Left hindlimb (tissue), 1 donor: ENCODE measurements around the gene CABLES1.
A peak's percentile ranks its signal among the peaks of the same experiment; 100 is the strongest.

Experiments used
- DNase-seq: peaks from one replicate; pipeline ENCODE4 v3.0.0-alpha.2; 2018

CABLES1 gene

DNA sequence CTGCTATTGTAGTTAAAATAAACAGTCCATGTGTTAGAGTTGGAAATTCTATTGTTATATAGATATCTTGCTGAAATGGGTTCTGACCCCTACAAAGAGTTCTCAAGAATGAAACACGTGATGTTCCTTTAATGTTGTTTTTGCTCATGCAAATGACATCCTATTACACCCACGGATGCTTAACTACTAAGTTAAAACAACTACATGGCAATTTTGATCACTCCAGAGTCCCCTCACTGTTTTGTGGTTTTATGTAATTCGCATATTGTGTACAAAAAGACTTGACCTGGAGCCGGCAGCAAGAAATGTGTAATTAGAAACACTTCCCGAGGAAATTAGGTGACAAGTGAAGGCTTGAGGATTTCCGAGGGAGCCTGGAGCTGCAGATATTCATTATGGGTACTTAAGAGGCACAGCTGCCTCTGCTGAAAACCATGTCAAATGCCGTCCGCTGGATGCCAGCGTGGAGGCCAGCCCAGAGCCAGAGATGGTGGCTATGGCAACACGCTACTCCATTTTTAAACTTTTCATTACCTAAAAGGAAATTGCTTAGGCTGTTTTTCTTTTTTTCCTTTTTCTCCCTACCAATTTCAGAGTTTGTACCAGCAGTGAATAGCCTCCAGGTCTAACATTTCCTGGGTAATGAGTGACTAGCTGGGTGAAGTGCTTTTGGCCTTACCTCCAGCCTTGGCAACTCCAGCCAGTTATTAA lies 21.0 kb upstream of the CABLES1 start:
- peak; percentile 45 for DNase-seq

DNA sequence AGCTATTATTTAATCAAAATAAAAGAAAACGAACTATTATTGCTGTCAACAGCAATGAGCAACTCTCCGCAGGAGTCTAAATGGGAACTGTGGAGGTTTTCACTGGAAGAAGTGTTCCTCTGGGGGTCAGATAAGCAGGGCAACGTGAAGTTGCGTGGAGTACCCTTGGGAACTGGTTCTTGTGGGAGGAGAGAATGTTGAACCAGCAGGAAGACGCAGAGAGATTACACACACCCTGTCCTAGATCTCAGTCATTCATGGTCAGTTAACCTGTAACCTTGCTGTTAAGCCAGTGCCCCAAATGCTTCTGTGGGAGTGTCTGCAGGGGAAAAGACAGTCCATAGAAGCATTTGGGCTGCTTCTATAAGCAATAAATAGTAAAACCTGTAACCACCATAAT lies 20.4 kb upstream of the CABLES1 start:
- DNase-seq, result no peak

DNA sequence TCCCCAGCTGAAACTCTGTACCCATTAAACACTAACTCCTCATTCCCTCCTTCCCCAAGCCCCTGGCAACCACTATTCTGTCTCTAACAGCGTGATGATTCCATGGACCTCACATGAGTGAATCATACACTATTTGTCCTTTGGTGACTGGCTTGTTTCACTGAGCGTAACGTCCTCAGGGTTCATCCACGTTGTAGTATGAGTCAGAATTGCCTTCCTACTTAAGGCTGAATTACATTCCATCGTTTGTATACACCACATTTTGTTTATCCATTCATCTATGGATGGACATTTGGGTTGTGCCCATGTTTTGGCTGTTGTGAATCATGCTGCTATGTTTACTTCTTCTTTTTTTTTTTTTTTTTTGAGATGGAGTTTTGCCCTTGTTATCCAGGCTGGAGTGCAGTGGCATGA lies 19.6 kb upstream of the CABLES1 start:
- DNase-seq, result no peak

DNA sequence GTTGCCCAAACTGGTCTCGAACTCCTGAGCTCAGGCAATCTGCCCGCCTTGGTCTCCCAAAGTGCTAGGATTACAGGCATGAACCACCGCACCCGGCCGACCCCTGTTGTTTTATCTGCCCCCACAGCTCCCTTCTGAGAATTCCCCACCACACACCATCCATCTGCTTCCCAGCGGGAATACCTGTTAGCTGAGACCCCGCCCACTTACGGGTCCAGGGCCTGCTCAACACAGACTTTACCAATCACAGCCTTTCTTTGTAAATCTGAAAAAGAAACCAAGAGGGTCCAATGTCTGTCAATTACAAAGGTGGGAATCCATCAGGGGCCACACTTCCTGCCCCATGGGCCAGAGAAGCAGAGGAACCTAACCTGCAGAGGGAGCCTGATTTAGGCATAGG lies 14.2 kb upstream of the CABLES1 start:
- DNase-seq, result no peak

DNA sequence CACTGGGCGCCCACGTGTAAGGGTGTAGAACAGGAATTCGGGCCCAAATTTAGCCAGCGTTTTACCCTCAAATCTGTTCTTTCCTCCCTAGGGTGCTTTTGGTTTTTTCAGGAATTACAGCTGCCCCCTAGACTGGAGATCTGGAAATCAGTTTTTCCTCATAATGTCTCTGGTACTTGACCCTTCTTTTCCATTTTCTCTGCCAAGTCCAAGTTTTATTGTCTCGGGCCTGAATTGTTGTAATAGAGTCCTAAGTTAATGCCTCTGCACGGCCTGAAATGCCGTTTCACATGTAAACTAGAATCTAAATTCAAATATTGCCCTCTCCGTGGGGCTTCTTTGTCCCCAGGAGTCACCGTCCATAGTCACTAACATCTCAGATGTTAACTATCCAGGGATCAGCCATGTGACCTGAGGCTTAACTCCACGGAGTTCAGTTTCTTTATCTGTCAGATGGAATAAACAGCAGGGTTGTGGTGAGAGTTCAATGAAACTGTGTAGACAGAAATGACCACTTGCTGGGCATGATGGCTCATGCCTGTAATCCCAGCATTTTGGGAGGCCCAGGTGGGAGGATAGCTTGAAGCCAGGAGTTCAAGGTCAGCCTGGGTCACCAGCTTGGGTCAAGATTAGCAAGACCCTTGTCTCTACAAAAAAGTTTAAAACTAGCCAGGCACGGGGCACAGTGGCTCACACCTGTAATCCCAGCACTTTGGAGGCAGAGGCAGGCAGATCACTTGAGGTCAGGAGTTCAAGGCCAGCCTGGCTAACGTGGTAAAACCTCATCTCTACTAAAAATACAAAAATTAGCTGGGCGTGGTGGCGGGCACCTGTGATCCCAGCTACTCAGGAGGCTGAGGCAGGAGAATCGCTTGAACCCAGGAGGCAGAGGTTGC lies 12.7 kb upstream of the CABLES1 start:
- no peak for DNase-seq

DNA sequence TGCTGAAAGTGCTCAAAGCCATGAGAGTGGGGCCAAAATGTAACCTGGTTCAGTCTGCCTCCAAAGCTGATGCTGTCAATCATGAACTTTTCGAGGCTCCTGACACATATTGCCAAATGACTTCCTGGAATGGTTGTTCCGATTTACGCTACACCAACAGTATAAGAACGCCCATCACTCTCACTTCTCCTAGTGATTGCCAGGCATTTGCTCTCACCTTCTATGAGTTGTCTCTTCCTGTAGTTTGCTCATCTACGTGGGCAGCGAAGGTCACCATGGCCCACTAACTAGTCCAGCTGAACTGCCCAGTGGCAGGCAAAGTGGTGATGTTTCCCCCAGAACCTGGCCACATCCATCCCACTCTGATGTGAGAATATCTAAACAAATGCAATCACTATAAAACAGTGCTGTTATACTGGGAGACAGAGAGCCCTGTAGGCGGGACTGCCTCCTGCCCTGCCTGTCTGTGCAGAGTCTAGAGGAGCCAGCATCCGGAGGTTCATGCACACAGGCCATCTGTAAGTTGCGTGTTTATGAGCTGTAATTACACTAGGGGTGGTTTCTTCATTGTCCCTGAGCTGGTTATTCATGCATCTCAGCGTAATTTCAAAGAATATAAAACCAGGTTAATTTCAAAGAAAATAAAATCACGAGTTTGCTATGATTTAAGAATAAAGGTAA lies 8.8 kb upstream of the CABLES1 start:
- DNase-seq, result no peak

DNA sequence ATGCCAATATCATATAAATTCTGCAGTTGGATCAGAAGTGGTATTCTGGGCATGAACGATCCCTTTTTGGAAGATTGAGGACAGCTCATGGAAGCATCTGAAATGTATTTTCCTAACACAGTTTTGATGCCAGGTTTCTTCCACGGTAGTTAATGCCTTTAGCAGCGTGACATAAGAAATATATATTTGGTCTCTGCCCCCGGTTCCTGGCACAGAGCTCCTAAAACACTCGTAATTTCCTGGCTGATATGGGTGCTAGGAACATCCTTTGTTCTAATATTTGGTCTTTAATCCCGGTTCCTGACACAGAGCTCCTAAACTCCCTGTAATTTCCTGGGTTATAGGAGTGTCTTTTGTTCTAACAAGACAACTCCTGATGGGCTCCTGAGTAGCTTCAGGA lies 8.2 kb upstream of the CABLES1 start:
- no peak for DNase-seq

DNA sequence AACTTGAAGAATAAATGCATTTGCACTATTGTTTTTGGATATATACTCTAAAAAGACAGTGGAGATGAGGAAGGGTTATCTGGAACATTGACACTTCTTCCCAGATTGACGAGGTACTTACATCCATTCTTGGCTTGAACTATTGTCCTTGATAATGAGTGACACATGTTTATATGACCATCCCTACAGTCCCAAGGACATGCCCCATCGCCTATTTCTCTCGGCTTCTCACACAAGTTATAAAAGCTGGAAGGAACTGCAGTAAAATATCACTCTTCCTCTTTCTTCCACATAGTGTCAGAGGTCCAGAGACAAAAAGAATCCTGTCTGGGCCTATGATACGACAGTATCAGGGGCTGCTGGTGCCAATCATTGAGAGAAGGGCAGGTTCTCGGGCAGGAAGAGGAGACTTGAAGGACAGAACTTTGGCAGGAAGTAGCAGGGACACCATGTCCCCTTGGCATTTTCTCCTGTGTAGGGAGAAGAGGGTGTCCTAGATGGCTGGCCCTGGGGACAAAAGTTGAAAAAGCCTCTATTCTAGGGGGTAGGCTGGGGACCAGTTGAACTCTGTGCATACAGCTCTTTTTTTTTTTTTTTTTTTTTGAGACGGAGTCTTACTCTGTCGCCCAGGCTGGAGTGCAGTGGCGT lies 5.8 kb upstream of the CABLES1 start:
- no peak for DNase-seq

DNA sequence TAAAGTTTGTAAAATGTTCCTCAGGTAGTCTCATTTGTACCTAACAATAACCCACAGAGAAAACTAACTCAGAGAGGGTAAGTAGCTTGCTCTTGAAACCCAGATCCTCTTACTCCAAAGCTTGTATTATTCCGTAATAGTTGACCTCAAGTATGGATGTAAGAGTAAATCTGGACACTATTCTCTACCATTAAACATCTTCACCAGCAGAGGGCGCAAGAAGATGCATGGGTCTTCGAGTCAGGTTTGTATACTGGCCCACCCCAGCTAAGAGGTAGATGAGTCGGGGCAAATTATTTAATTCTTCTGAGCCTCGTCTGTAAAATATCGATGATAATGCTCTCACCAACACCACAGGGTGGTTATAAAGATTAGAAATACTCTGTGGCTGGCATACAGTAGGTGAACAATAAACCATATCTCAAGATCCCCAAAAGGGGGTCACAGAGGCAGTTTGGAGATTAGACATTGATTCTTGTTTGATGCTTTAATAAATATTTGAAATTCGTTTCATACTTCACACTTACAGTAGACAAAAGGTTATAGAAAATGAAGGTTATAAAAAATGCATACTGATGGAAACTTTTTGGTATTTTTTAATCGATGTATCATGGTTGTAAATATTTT lies 3.5 kb upstream of the CABLES1 start:
- no peak for DNase-seq

DNA sequence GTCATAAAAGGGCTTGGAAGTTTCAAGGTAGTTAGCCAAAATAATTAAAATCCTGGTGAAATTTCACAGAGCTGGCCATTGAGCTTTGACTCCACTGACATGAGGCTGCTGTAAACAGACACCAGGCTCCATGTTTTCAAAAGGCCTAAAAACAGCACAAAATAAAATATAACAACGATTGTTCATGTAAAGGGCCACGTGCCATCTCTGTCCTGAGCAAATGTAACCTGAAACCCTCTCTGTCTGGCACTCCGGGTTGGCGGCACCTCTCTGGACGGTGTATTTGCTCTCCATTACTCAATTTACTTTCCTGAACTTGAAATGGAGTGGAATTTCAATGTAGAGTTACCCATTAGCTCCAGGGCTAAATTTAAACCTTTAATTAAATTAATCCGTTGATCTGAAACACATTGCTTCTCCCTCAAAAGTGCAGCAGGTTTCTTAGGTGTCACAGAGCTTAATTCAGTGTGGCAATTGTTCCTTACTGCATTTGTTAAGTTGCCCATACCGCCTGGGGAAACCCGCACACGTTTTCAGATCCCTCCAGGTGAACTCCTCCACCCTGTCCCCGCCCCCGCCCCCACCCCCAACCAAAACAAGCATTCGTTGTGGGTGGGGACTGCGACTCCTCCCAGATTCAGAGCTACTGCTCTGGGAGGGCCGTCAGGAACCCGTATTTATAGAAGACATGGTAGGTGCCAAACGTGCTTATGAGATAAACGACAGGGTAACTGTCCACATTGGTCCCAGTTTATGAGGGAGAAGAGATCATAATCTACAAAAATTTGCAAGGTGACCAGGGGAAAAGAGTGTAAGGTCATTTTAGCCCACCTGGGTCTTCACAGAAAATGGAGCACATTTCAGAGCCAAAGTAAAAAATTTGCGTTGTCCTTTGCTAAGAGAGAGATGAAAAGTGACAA lies 1.2 kb upstream of the CABLES1 start:
- DNase-seq, result no peak

DNA sequence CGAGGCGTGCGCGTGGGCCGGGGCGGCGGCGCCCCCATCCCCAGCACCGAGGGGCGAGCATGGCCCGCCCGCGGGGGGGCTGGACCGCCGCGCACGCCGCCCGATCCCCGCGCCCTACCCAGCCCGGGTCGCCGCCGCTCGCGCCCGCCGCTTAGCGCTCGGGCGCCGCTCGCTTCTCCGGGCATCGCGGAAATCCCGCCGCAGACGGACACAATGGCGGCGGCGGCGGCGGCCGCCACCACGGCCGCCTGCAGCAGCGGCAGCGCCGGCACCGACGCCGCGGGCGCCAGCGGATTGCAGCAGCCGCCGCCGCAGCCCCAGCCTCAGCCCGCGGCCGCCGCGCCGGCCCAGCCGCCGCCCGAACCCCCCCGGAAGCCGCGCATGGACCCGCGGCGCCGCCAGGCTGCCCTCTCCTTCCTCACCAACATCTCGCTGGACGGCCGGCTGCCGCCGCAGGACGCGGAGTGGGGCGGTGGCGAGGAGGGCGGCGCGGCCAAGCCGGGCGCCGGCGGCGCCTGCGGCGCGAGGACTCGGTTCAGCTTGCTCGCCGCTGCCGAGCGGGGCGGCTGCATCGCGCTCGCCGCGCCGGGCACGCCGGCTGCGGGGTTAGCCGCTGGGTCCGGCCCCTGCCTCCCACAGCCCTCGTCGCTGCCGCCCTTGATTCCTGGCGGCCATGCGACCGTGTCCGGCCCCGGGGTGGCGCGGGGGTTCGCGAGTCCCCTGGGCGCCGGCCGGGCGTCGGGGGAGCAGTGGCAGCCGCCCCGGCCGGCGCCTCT lies 453 bp downstream of the CABLES1 start:
- peak; percentile 59 for DNase-seq

DNA sequence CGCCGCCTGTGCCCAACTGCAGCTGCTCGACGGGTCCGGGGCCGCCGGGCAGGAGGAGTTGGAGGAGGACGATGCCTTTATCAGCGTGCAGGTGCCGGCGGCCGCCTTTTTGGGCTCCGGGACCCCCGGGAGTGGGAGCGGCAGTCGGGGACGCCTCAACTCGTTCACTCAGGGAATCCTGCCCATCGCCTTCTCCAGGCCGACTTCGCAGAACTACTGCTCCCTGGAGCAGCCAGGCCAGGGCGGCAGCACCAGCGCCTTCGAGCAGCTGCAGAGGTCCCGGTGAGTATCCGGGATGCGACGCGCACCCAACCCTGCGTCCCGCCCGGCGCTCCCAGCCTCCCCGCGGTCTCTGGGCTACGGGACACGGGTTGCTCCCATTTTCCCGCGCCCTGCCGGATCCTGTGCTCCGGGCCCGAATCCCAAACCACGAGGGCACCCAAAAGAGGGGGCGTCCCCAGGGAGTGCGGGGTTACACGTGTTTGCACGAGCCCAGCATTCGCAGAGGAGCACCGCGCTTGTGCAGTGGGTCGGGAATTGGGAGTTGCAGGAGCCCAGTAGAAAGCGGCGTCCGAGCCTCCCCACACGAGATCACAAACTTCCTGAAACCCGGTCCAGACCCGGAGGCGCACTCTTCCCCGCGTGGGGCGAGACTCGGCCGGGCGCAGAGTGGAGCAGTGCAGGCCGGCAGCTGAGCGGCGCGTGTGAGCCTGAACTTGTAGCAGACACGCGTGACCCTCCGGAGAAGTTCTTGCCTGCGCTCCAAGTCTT lies 1.2 kb downstream of the CABLES1 start:
- peak; percentile 58 for DNase-seq

DNA sequence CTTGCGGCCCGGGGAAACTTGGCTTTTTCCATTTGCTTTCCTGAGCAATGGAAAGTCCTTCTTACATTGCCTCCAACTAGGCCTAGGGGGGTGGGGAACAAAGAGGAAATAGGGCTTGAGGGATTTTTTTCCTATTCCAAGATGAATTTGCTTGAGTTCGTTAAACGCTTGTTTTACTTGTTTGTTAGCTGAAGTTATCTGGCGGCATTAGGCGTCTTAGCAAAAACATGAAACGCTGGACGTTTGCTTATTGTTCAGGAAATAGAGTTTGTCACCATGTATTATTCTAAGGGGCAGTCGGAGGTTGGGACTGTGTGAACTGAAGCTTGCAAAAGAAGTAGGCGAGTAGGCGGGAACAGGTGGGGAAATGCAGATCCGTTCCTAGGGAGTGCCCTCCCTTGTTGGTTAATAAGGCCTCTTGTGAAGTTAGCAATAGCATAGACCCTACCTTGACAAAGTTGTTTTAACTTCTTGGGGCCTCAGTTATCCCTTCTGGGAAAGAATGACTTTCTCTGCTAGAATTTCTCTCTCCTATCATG lies 1.9 kb downstream of the CABLES1 start:
- DNase-seq, result no peak

DNA sequence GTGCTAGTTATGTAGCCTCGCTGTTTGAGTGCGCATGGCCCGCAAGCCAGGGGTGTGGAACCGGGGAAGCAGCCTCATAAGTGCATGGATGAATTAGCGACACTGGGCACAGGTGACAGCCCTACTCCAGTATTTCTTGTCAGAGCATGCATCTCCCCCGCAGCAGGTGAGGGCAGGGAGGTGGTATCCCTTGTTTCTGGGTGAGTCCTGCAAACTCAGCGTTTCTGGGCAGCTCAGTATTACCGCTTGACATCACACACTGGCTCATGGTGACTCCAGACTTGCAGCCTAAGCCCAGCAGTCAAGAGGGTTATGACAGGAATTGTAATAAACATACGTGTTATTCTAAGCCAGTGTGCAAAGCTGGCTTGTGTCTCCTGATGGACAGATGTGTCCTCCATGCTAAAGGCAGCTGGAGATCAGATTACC lies 2.5 kb downstream of the CABLES1 start:
- no peak for DNase-seq

DNA sequence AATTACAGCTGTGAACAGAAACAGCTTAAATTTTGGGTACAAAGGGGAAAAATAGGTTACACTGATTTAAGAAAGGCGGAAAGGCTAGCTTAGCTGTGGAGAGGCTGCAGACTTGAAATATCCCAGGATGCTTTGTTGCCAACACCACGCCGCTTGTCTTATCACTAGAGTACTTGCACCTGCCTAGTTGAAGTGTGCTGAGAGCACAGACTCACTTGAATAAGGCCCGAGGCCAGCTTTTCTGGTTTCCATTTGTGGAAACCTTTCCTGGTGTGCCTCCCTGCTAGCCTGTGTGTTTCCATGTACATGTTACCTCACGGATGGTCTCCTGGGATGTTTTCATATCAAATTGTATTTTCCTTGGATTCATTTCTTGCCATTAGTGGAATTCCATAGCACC lies 3.2 kb downstream of the CABLES1 start:
- DNase-seq, result no peak

DNA sequence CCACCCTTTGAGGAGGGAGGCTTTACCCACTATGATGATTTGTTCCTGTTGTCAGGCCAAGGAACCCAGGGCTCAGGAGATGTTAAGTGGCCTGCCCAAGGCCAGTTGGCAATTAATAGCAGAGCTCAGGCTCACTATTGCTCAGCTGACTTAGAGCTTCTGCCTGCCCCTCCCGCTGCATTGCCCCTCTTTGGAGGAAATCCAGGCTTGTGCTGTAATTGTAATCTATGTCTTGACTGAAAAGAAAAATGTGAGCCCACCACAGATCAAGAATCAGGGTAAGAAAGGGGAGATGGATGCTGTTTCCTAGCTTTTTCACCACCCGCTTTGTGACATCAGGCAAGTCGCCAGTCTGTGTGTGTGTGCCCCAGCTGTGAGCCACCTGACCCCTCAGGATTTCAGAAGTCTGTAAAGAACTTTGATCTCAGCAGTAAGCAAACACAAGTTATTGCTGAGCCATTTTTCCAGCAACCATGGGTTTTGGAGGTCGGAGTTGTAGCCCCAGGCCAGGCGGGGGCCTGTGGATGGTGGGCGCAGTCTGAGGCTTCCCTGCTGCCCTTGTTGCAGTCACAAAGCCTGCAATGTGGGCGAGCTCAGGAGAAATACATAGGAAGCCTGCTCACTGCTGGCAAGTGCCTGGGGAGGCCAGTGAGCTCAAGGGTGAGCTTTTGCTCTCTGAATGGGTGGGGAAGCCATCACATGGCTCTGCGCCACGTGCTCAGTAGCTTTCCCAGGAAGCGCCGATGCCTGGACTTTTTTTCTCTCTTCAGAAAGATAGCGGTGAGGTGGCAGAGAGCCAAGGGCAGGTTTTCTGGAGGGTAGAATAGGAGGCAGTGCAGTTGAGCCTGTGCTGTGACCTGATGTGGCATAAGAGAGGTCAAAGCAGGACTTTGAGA lies 6.1 kb downstream of the CABLES1 start:
- DNase-seq, result no peak

DNA sequence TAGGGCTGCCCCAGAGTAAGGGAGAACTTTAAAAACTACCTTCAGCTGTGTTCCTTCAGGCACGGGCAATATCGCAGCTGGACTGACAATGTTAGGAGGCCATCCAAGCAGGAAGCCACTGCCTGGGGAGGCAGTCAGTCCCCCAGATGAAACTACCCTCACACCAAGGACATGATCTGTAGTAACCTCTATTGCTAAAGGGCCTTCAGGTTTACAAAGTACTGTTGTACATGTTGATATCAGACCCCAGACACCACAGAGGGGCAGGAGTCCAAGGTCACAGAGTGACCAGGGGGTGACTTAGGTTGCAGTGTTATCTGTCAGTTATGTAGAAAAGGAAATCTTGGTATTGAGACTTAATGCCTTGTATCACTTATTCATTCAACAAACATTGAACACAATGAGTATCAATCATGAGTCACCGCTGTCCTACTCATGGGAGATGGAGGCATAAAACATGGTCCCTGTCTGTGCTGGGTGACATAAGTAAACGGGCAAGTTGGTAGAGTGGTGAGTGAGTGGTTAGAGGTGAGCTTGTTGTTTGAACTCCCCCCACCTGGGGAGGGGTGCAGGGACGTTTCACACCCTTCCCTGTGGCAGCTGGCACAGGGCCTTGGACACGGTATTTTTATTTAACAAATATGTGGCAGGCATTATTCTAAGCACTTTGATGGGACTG lies 7.1 kb downstream of the CABLES1 start:
- no peak for DNase-seq
